ENCODE results near the gene TSPAN7.

TSPAN7 gene

DNA sequence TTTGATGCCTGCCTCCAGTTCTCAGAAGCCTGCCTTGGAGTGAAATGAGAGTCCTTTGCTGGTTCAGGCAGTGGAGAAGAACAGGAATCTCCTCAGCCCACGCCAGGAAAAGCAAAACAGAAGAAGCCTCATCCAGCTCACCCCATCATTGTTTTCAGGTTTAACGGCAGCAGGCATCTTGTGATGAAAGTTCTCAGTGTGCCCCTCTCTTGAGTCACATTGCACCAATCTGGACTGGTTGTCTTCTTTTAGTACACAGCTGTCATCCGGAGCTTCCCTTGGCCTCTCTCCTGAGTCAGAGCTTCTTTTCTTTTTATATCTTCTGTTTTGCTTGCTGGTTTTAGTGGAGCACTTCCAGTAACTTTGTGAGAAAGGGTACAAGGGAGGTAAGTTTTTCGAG is 50.9 kb downstream of the TSPAN7 start:
- Mint-ChIP-seq H3K4me1 (ENCODE audit: low read depth) (no peaks in the 10 kb centered on the region), H3K9me3 (no peaks in the 10 kb centered on the region), H3K27ac (no peak overlapping the region), H3K27me3 (ENCODE audit: low read depth) (peaks cover 3% of the 10 kb centered on the region), H3K36me3 (ENCODE audit: low read depth) (no peaks in the 10 kb centered on the region), H3K4me3 (no peak overlapping the region)

DNA sequence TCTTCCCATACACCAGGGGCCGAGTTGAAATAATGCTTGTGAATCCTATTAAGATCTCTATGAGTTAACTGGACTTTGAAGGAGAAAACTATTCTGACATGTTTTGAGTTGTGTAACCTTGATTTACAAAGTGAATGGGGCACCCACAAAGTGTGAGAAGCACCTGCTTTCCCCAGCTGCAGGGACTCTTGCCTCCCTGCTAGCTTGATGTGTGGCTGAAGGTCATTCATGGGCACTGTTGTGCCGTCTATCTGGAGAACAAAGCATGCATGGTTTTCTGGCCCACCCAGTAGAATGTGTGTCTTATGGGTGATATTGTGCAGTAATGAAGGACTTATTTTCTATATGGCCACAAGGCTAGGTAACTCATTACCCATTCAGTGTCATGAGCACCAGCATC is 53.1 kb downstream of the TSPAN7 start:
- no peaks in the 10 kb centered on the region for H3K27me3 Mint-ChIP-seq (ENCODE audit: low read depth)
- no peaks in the 10 kb centered on the region for H3K36me3 Mint-ChIP-seq (ENCODE audit: low read depth)
- no peaks in the 10 kb centered on the region for H3K4me1 Mint-ChIP-seq (ENCODE audit: low read depth)
- no peak overlapping the region for H3K4me3 Mint-ChIP-seq
- H3K27ac Mint-ChIP-seq = no peak overlapping the region
- H3K9me3 Mint-ChIP-seq = no peaks in the 10 kb centered on the region

GRCh38 chrX:38616904-38617303 is 55.6 kb downstream of the TSPAN7 start:
- Mint-ChIP-seq H3K27me3 (ENCODE audit: low read depth) (no peaks in the 10 kb centered on the region), H3K4me1 (ENCODE audit: low read depth) (no peaks in the 10 kb centered on the region), H3K27ac (no peak overlapping the region), H3K36me3 (ENCODE audit: low read depth) (no peaks in the 10 kb centered on the region), H3K4me3 (no peak overlapping the region), H3K9me3 (no peaks in the 10 kb centered on the region)

DNA sequence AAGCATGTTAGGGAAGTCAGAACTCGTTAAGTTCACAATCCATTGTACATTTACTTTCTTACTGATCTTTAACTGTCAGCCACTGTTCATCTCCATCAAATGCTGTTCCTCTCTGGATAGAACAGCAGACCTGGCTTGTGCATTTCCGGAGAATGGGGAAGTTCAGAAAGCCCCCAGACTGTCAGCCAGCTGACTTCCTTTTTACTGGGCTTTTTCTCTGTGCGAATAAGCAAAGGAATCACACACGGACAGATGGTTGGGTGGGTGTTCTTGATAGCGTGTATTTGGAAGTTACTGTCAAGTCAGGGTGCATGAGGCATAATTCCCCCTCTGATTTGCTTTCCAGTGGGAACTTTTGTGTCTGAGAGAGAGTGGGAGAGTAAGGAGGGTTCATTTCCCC is 56.8 kb downstream of the TSPAN7 start:
- Mint-ChIP-seq H3K27me3 (ENCODE audit: low read depth) (no peaks in the 10 kb centered on the region), H3K9me3 (no peaks in the 10 kb centered on the region), H3K27ac (no peak overlapping the region), H3K4me3 (no peak overlapping the region), H3K36me3 (ENCODE audit: low read depth) (no peaks in the 10 kb centered on the region), H3K4me1 (ENCODE audit: low read depth) (no peaks in the 10 kb centered on the region)

- Mint-ChIP-seq H3K27me3 (ENCODE audit: low read depth) (peaks cover 3% of the 10 kb centered on the region), H3K36me3 (ENCODE audit: low read depth) (no peaks in the 10 kb centered on the region)
Observed at GRCh38 chrX:38620623-38621022, 59.3 kb downstream of the TSPAN7 start.

GRCh38 chrX:38626296-38626695 is 65.0 kb downstream of the TSPAN7 start:
- Mint-ChIP-seq H3K4me3 (no peak overlapping the region), H3K9me3 (no peaks in the 10 kb centered on the region), H3K36me3 (ENCODE audit: low read depth) (no peaks in the 10 kb centered on the region), H3K27me3 (ENCODE audit: low read depth) (peaks cover 10% of the 10 kb centered on the region), H3K4me1 (ENCODE audit: low read depth) (no peaks in the 10 kb centered on the region), H3K27ac (no peak overlapping the region)

More at GRCh38 chrX:38620623-38621022, 59.3 kb downstream of the TSPAN7 start:
- Mint-ChIP-seq H3K4me1 (ENCODE audit: low read depth) (no peaks in the 10 kb centered on the region), H3K9me3 (no peaks in the 10 kb centered on the region), H3K4me3 (no peak overlapping the region), H3K27ac (no peak overlapping the region)

DNA sequence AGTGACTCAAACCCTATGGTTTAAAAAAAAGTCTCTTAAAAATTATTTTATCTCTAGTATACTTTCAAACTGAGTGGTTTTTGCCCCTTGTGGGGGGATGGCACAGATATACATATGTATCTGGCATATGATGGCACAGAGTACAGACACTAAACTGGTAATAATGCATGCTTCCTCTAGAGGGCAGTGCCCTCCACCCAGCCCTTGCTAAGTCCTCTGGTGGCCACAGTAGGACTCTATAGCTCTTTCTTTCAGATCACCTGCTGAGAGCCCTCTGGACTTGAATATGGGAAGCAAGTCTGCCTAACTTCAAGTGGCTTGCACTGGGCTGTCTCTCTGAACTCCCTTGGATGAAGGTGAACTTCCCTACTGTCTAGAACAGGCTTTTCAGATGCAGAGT is 66.3 kb downstream of the TSPAN7 start:
- Mint-ChIP-seq H3K9me3 (no peaks in the 10 kb centered on the region), H3K27ac (no peak overlapping the region), H3K4me3 (no peak overlapping the region), H3K4me1 (ENCODE audit: low read depth) (peaks cover 1% of the 10 kb centered on the region), H3K36me3 (ENCODE audit: low read depth) (no peaks in the 10 kb centered on the region), H3K27me3 (ENCODE audit: low read depth) (peaks cover 10% of the 10 kb centered on the region)

GRCh38 chrX:38628587-38628986 is 67.2 kb downstream of the TSPAN7 start:
- Mint-ChIP-seq H3K27me3 (ENCODE audit: low read depth) (peaks cover 10% of the 10 kb centered on the region), H3K36me3 (ENCODE audit: low read depth) (no peaks in the 10 kb centered on the region), H3K4me1 (ENCODE audit: low read depth) (peaks cover 1% of the 10 kb centered on the region), H3K9me3 (no peaks in the 10 kb centered on the region), H3K4me3 (no peak overlapping the region), H3K27ac (no peak overlapping the region)

GRCh38 chrX:38632516-38632915 is 71.2 kb downstream of the TSPAN7 start:
- Mint-ChIP-seq H3K36me3 (ENCODE audit: low read depth) (no peaks in the 10 kb centered on the region), H3K4me3 (no peak overlapping the region), H3K9me3 (no peaks in the 10 kb centered on the region), H3K27me3 (ENCODE audit: low read depth) (no peaks in the 10 kb centered on the region), H3K4me1 (ENCODE audit: low read depth) (peaks cover 1% of the 10 kb centered on the region), H3K27ac (no peak overlapping the region)

DNA sequence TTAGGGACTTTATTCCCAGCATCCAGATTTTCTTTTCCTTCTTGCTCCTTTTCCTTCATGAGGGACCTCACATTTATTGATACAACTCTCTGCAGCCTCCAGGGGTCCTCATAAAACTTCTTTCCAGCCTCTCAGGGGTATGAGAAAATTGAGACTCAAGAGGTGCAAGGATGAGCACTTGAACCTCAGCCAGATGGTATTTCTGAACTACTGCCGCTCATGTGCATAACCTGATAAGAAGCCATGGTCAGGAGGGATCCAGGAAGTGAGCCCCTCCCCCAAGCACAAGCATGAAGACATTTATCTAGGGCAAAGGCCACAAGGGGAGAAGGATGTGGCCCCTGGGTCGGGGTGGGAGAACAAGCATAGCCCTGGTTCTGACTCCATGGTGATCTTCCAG is 73.3 kb downstream of the TSPAN7 start:
- H3K4me3 Mint-ChIP-seq = no peak overlapping the region
- no peaks in the 10 kb centered on the region for H3K27me3 Mint-ChIP-seq (ENCODE audit: low read depth)
- peaks cover 1% of the 10 kb centered on the region for H3K4me1 Mint-ChIP-seq (ENCODE audit: low read depth)
- no peaks in the 10 kb centered on the region for H3K9me3 Mint-ChIP-seq
- no peaks in the 10 kb centered on the region for H3K36me3 Mint-ChIP-seq (ENCODE audit: low read depth)
- H3K27ac Mint-ChIP-seq = no peak overlapping the region

- Mint-ChIP-seq H3K36me3 (ENCODE audit: low read depth) (no peaks in the 10 kb centered on the region), H3K9me3 (no peaks in the 10 kb centered on the region), H3K4me1 (ENCODE audit: low read depth) (peaks cover 1% of the 10 kb centered on the region), H3K27ac (no peak overlapping the region), H3K27me3 (ENCODE audit: low read depth) (peaks cover 4% of the 10 kb centered on the region), H3K4me3 (no peak overlapping the region)
Observed at GRCh38 chrX:38636949-38637819, 75.8 kb downstream of the TSPAN7 start.

- H3K27ac Mint-ChIP-seq = no peak overlapping the region
- no peaks in the 10 kb centered on the region for H3K36me3 Mint-ChIP-seq (ENCODE audit: low read depth)
- no peaks in the 10 kb centered on the region for H3K4me1 Mint-ChIP-seq (ENCODE audit: low read depth)
- no peaks in the 10 kb centered on the region for H3K9me3 Mint-ChIP-seq
- no peak overlapping the region for H3K4me3 Mint-ChIP-seq
- peaks cover 4% of the 10 kb centered on the region for H3K27me3 Mint-ChIP-seq (ENCODE audit: low read depth)
Observed at GRCh38 chrX:38638952-38639529, 77.7 kb downstream of the TSPAN7 start.

GRCh38 chrX:38639730-38640129 is 78.4 kb downstream of the TSPAN7 start:
- H3K36me3 Mint-ChIP-seq (ENCODE audit: low read depth) = no peaks in the 10 kb centered on the region
- H3K27me3 Mint-ChIP-seq (ENCODE audit: low read depth) = peaks cover 4% of the 10 kb centered on the region
- no peak overlapping the region for H3K27ac Mint-ChIP-seq
- no peak overlapping the region for H3K4me3 Mint-ChIP-seq
- H3K9me3 Mint-ChIP-seq = no peaks in the 10 kb centered on the region
- H3K4me1 Mint-ChIP-seq (ENCODE audit: low read depth) = no peaks in the 10 kb centered on the region

DNA sequence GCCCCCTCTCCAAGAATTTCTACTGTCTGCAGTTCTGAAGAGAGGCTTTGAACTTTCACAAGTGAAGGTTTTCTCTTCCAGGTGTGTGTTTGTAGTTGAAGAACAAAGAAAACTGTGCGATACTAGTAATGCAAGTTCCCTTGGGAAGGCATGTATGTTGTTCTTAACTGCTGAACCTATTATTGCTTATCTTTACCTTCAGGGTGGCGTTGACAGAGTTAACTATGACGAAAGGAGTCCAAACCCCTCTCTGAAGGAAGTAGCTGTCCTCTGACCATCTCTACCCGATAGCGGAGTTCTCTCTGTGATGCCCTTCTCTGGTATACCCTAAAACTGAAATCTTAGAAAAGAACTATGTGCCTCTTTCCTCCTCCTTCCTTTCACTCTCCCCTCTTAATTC is 79.9 kb downstream of the TSPAN7 start:
- Mint-ChIP-seq H3K36me3 (ENCODE audit: low read depth) (no peaks in the 10 kb centered on the region), H3K9me3 (no peaks in the 10 kb centered on the region), H3K4me3 (no peak overlapping the region)

DNA sequence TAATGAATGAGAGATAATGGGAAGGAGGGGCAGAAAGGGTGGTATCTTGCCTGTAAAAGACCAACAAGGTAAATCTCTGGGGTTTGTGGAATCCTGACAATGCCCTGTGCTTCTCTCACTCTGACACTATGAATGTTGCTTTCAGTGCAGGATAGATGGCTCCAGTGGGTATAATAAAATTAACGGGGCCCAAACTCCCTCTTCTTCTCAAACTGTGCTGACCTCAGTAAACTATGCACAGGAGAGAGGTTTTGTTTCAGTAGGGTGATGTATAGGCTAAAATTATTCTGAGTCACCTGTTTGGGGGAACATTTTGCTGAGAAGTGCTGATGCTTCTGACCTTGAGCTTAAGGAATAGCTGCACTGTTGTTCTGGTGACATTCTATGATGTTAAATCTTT is 82.6 kb downstream of the TSPAN7 start:
- H3K4me3 Mint-ChIP-seq = no peak overlapping the region
- peaks cover 4% of the 10 kb centered on the region for H3K27me3 Mint-ChIP-seq (ENCODE audit: low read depth)
- no peak overlapping the region for H3K27ac Mint-ChIP-seq
- no peaks in the 10 kb centered on the region for H3K9me3 Mint-ChIP-seq
- peaks cover 3% of the 10 kb centered on the region for H3K4me1 Mint-ChIP-seq (ENCODE audit: low read depth)
- no peaks in the 10 kb centered on the region for H3K36me3 Mint-ChIP-seq (ENCODE audit: low read depth)

More for the DNA sequence above, 79.9 kb downstream of the TSPAN7 start:
- H3K27me3 Mint-ChIP-seq (ENCODE audit: low read depth) = peaks cover 4% of the 10 kb centered on the region
- H3K4me1 Mint-ChIP-seq (ENCODE audit: low read depth) = peaks cover 1% of the 10 kb centered on the region
- H3K27ac Mint-ChIP-seq = no peak overlapping the region

All from T-helper 1 cell treated with Interleukin-12 subunit alpha and Interleukin-12 subunit beta and Interleukin-4 antibody, amounts not matched to agents 30 μg/mL and 1 μg/mL, for 36 hours (primary cell).